Nephron (organoid): ENCODE results near the gene SOD3.
A peak's percentile ranks its signal among the peaks of the same experiment; 100 is the strongest.

Source experiments
- H3K27ac Mint-ChIP-seq, 3 experiments: 2 replicates each; pipeline ENCODE4 v1.8.0; 2020; ENCODE audit warnings: mixed read lengths in 3 of 3, mild to moderate bottlenecking in 2 of 3, moderate library complexity in 1 of 3
- H3K27me3 Mint-ChIP-seq: 2 replicates; pipeline ENCODE4 v1.8.0; 2021; ENCODE audit warnings: low read depth, mild to moderate bottlenecking, moderate library complexity, mixed read lengths
- H3K36me3 Mint-ChIP-seq: 2 replicates; pipeline ENCODE4 v1.8.0; 2020; ENCODE audit warnings: low read depth, mixed read lengths
- H3K4me1 Mint-ChIP-seq: 2 replicates; pipeline ENCODE4 v1.8.0; 2020; ENCODE audit warnings: mixed read lengths
- H3K4me3 Mint-ChIP-seq, 3 experiments: 2 replicates each; pipeline ENCODE4 v1.8.0; 2020; ENCODE audit warnings: mild to moderate bottlenecking in 3 of 3, mixed read lengths in 3 of 3, moderate library complexity in 2 of 3
- H3K9me3 Mint-ChIP-seq: 2 replicates; pipeline ENCODE4 v1.8.0; 2020; ENCODE audit warnings: mixed read lengths
- CTCF ChIP-seq, 3 experiments: fragments of 200-600 bp; sonication (generic); IDR thresholded peaks; one replicate each; pipeline ENCODE4 v1.5.0; 2021; ENCODE audit warnings: antibody characterized with exemption in 3 of 3; ENCODE audit not compliant: unreplicated experiment in 3 of 3

The SOD3 gene

GRCh38 chr4:24777536-24778463 lies 17.6 kb upstream of the SOD3 start:
- no peaks in the 10 kb centered on the region for H3K9me3 Mint-ChIP-seq

DNA sequence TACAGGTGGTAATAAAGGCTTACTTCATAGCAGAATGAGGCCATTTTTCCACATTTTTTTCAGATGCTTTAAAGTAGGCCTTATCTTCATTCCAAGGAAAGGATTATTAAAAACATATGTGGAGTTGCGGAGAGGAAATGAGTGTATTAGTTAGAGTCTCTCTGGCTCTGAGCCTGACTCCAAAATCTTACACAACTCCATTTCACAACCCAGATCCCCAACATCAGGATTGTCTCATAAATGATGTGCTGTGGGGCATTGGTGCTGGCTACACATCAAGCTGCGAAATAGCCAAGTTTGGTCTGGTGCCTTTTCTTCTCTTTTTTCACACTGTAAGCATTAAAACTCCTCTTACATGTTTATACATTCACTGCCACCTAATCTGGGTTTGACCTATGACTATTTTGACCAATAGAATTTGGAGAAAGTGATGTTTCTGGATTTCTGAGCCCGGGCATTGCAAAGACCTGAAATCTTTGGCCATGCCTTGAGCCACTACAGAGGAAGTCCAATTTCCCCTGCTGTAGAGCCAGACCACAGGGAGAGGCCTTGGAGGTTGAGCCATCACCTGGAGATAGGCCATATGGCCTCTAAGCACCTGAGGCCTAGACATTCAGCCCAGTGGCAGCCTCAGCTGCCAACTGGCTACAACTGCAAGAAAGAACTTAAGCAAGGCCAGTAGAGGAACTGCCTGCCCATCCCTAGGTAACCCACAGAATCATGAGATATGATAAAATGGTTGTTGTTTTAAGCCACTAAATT lies 16.7 kb upstream of the SOD3 start:
- peak overlapping the region in 2 of 3 experiments; percentile 22 to 30 for H3K4me3 Mint-ChIP-seq
- no peaks in the 10 kb centered on the region for H3K9me3 Mint-ChIP-seq
- peaks cover 11% of the 10 kb centered on the region for H3K27me3 Mint-ChIP-seq
- peaks cover 41% of the 10 kb centered on the region for H3K4me1 Mint-ChIP-seq
- H3K36me3 Mint-ChIP-seq, result no peaks in the 10 kb centered on the region
- H3K27ac Mint-ChIP-seq, result peak overlapping the region; percentile 74 to 84 (median 81)
- no peak for TF ChIP-seq CTCF (IDR thresholded peaks at IDR 0.05; ENCODE audit: unreplicated experiment in 3 of 3)

More at GRCh38 chr4:24777536-24778463, 17.6 kb upstream of the SOD3 start:
- Mint-ChIP-seq H3K4me1 (peaks cover 41% of the 10 kb centered on the region), H3K4me3 (peak overlapping the region in 1 of 3 experiments; percentile 22), H3K36me3 (no peaks in the 10 kb centered on the region), H3K27me3 (peaks cover 11% of the 10 kb centered on the region), H3K27ac (peak overlapping the region; percentile 74 to 84 (median 81))
- no peak for TF ChIP-seq CTCF (IDR thresholded peaks at IDR 0.05; ENCODE audit: unreplicated experiment in 3 of 3)

GRCh38 chr4:24780936-24781495 lies 14.4 kb upstream of the SOD3 start:
- H3K27ac Mint-ChIP-seq, result no peak overlapping the region
- H3K4me1 Mint-ChIP-seq, result peaks cover 31% of the 10 kb centered on the region
- peaks cover 5% of the 10 kb centered on the region for H3K27me3 Mint-ChIP-seq
- no peak overlapping the region for H3K4me3 Mint-ChIP-seq
- no peaks in the 10 kb centered on the region for H3K36me3 Mint-ChIP-seq
- TF ChIP-seq CTCF (IDR thresholded peaks at IDR 0.05; ENCODE audit: unreplicated experiment in 3 of 3), result no peak
- H3K9me3 Mint-ChIP-seq, result peaks cover under 1% of the 10 kb centered on the region

DNA sequence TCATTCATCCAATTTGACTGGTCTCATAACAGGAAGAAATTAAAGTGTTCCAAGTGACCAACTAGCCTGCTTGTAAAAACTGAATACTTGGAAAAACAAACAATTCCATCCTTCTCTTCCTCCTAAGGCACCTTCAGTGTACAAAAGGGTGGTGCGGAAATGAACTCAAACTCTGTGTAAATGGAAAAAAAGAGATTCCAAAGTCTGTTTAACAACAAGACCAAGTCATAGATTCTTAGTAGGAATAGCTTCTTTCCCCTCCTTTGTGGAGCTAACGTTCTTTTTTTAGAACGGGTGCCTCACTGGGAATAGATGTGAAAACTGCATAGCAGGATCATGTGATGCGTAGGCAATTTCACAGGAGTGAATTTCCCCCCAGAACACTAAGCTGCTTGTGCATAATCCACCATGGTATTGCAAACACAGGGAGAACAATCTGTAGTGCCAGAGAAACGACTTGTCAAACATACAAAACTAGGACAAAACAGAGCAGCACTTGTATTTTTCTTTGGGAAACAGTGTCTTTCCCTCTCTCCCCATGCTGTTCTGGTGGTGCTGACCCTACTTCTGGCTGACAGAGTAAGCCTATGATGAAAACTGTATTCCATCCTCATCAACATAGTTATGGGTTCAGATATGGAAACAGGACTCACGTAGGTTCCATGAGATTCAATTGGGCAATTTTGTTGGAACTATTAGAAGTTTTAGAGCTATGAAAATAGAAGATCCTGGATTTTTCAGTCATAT lies 13.2 kb upstream of the SOD3 start:
- H3K4me3 Mint-ChIP-seq, result no peak overlapping the region
- H3K36me3 Mint-ChIP-seq, result peaks cover 3% of the 10 kb centered on the region
- H3K27ac Mint-ChIP-seq, result no peak overlapping the region
- peaks cover 27% of the 10 kb centered on the region for H3K4me1 Mint-ChIP-seq
- H3K9me3 Mint-ChIP-seq, result peaks cover 5% of the 10 kb centered on the region
- no peak for TF ChIP-seq CTCF (IDR thresholded peaks at IDR 0.05; ENCODE audit: unreplicated experiment in 3 of 3)
- H3K27me3 Mint-ChIP-seq, result peaks cover 4% of the 10 kb centered on the region

DNA sequence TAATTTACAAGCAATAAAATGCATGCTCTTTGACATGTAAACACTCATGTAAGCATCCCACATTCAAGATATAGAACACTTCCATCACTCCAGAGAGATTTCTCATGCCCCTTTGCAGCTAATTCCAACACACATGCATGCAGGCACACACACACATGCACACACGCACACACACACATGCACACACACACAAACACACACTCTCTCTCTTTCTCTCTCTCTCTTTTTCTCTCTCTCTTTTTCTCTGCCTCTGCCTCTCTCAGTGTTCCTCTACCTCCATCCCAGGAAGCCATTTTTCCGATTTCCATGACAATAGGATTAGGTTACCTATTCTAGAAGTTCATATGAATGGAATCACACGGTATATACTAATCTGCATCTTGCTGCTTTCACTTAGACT lies 11.9 kb upstream of the SOD3 start:
- Mint-ChIP-seq H3K36me3 (peaks cover 7% of the 10 kb centered on the region), H3K4me1 (peaks cover 14% of the 10 kb centered on the region), H3K4me3 (no peak overlapping the region), H3K27ac (no peak overlapping the region), H3K9me3 (peaks cover 11% of the 10 kb centered on the region), H3K27me3 (no peaks in the 10 kb centered on the region)
- no peak for TF ChIP-seq CTCF (IDR thresholded peaks at IDR 0.05; ENCODE audit: unreplicated experiment in 3 of 3)
